ENCODE data around the gene CERK. TPM values are rescaled to one million over a fixed set of nuclear protein-coding genes. Genes with fewer than 3 reads are reported as not detected.

The CERK gene
- total and polyA plus RNA-seq, 2 of the 13 experiments (the other 11 are each of a cell fraction or from before 2014, with no cell fraction given): 40.3 to 41.9 TPM

DNA sequence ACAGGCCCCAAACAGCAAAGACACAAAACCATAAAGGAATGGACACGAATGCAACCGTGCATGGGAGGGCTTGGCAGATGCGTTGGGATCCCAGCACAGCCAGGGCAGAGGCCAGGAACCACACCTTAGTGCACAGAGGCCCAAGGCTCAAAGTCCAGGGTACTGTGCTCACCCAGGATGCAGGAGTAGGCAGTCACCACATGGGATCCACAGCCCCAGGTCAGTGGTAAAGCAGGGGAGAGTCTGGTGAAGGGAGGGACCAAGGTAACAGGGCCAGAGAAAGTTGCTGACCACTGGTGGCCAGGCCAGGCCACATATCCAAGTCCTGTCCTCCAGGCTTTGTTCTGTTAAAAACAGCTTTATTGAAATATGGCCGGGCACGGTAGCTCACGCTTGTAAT lies 6.5 kb upstream of the CERK start (continued):
- TF ChIP-seq STAG1 (CRISPR knock-in tag; IDR thresholded peaks at IDR 0.05) (0 out of 2 replicates have a peak, but pooled peaks have one; percentile 4), FIP1L1 (IDR thresholded peaks at IDR 0.05; ENCODE audit: borderline replicate concordance, insufficient read depth, low read depth, low read length) (no peak), ZNF747 (CRISPR knock-in tag; IDR thresholded peaks at IDR 0.05; ENCODE audit: borderline replicate concordance) (no peak), SP5 (CRISPR knock-in tag; IDR thresholded peaks at IDR 0.05; ENCODE audit: borderline replicate concordance, low read depth) (0 out of 2 replicates have a peak, but pooled peaks have one; percentile 20), ZBTB1 (CRISPR knock-in tag; IDR thresholded peaks at IDR 0.05; ENCODE audit: borderline replicate concordance) (no peak), GABPB1 (CRISPR knock-in tag; IDR thresholded peaks at IDR 0.05) (peak; percentile 12; the same call in 1 of the 2 replicates), HDAC2 (CRISPR knock-in tag; IDR thresholded peaks at IDR 0.05) (peak; percentile 58; the same call in 1 of the 2 replicates), ZFP1 (CRISPR knock-in tag; IDR thresholded peaks at IDR 0.05) (no peak), ZNF768 (CRISPR knock-in tag; IDR thresholded peaks at IDR 0.05) (no peak), NFKB2 (CRISPR knock-in tag; IDR thresholded peaks at IDR 0.05; ENCODE audit: borderline replicate concordance) (no peak)
- TF ChIP-seq, protein P1, sequence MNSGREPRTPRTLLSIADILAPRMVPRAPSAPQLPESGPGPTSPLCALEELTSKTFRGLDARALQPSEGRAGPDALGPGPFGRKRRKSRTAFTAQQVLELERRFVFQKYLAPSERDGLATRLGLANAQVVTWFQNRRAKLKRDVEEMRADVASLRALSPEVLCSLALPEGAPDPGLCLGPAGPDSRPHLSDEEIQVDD (CRISPR knock-in tag; IDR thresholded peaks at IDR 0.05; ENCODE audit: borderline replicate concordance): no peak
- TF ChIP-seq, protein P2, sequence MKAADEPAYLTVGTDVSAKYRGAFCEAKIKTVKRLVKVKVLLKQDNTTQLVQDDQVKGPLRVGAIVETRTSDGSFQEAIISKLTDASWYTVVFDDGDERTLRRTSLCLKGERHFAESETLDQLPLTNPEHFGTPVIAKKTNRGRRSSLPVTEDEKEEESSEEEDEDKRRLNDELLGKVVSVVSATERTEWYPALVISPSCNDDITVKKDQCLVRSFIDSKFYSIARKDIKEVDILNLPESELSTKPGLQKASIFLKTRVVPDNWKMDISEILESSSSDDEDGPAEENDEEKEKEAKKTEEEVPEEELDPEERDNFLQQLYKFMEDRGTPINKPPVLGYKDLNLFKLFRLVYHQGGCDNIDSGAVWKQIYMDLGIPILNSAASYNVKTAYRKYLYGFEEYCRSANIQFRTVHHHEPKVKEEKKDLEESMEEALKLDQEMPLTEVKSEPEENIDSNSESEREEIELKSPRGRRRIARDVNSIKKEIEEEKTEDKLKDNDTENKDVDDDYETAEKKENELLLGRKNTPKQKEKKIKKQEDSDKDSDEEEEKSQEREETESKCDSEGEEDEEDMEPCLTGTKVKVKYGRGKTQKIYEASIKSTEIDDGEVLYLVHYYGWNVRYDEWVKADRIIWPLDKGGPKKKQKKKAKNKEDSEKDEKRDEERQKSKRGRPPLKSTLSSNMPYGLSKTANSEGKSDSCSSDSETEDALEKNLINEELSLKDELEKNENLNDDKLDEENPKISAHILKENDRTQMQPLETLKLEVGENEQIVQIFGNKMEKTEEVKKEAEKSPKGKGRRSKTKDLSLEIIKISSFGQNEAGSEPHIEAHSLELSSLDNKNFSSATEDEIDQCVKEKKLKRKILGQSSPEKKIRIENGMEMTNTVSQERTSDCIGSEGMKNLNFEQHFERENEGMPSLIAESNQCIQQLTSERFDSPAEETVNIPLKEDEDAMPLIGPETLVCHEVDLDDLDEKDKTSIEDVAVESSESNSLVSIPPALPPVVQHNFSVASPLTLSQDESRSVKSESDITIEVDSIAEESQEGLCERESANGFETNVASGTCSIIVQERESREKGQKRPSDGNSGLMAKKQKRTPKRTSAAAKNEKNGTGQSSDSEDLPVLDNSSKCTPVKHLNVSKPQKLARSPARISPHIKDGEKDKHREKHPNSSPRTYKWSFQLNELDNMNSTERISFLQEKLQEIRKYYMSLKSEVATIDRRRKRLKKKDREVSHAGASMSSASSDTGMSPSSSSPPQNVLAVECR (CRISPR knock-in tag; IDR thresholded peaks at IDR 0.05; ENCODE audit: borderline replicate concordance): no peak; the same call in 1 of the 2 replicates
- TF ChIP-seq, protein P3, sequence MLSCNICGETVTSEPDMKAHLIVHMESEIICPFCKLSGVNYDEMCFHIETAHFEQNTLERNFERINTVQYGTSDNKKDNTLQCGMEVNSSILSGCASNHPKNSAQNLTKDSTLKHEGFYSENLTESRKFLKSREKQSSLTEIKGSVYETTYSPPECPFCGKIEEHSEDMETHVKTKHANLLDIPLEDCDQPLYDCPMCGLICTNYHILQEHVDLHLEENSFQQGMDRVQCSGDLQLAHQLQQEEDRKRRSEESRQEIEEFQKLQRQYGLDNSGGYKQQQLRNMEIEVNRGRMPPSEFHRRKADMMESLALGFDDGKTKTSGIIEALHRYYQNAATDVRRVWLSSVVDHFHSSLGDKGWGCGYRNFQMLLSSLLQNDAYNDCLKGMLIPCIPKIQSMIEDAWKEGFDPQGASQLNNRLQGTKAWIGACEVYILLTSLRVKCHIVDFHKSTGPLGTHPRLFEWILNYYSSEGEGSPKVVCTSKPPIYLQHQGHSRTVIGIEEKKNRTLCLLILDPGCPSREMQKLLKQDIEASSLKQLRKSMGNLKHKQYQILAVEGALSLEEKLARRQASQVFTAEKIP (CRISPR knock-in tag; IDR thresholded peaks at IDR 0.05; ENCODE audit: borderline replicate concordance): no peak
- TF ChIP-seq, protein P4, sequence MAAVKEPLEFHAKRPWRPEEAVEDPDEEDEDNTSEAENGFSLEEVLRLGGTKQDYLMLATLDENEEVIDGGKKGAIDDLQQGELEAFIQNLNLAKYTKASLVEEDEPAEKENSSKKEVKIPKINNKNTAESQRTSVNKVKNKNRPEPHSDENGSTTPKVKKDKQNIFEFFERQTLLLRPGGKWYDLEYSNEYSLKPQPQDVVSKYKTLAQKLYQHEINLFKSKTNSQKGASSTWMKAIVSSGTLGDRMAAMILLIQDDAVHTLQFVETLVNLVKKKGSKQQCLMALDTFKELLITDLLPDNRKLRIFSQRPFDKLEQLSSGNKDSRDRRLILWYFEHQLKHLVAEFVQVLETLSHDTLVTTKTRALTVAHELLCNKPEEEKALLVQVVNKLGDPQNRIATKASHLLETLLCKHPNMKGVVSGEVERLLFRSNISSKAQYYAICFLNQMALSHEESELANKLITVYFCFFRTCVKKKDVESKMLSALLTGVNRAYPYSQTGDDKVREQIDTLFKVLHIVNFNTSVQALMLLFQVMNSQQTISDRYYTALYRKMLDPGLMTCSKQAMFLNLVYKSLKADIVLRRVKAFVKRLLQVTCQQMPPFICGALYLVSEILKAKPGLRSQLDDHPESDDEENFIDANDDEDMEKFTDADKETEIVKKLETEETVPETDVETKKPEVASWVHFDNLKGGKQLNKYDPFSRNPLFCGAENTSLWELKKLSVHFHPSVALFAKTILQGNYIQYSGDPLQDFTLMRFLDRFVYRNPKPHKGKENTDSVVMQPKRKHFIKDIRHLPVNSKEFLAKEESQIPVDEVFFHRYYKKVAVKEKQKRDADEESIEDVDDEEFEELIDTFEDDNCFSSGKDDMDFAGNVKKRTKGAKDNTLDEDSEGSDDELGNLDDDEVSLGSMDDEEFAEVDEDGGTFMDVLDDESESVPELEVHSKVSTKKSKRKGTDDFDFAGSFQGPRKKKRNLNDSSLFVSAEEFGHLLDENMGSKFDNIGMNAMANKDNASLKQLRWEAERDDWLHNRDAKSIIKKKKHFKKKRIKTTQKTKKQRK (IDR thresholded peaks at IDR 0.05; ENCODE audit: low read length): no peak

All from HepG2 (cell line).